HepG2 (cell line): ENCODE results near the gene LONP1. TPM values are rescaled to one million over a fixed set of nuclear protein-coding genes. Genes with fewer than 3 reads are reported as not detected.

Experiments
- AGO1 ChIP-seq: fragments of 200-400 bp; formaldehyde crosslinking; IDR thresholded peaks from 2 replicates; pipeline ENCODE4 v1.6.1; 2017; ENCODE audit warnings: mild to moderate bottlenecking, low read depth, low read length, moderate library complexity; ENCODE audit not compliant: poor library complexity, severe bottlenecking
- ATF5 ChIP-seq: sonication (generic); formaldehyde crosslinking; IDR thresholded peaks from 2 replicates; pipeline ENCODE4 v1.4.0; 2020; ENCODE audit warnings: mild to moderate bottlenecking, low read depth, missing genetic modification reagents
- BCL6 ChIP-seq: IDR thresholded peaks from 2 replicates; pipeline ENCODE4 v1.6.1; 2016; ENCODE audit warnings: missing genetic modification reagents, missing compliant biosample characterization
- CCAR2 ChIP-seq: fragments of 200-400 bp; formaldehyde crosslinking; optimal IDR thresholded peaks from 2 replicates; pipeline ENCODE3; 2018; ENCODE audit warnings: low read depth, mild to moderate bottlenecking, low read length, moderate library complexity
- FOXA1 ChIP-seq, 2 experiments: fragments of 450-650 bp in 1 of 2; sonication (generic) in 1 of 2; formaldehyde crosslinking in 1 of 2; IDR thresholded peaks; 2 replicates each; pipeline versions ENCODE4 v1.4.0 to v1.6.1; 2016 to 2020; ENCODE audit warnings: missing genetic modification reagents in 1 of 2
- GABPA ChIP-seq, 2 experiments: IDR thresholded peaks; 2 replicates each; pipeline ENCODE4 v1.6.1; 2011 to 2016; ENCODE audit warnings: low read depth in 2 of 2, low read length in 1 of 2, missing biosample characterization in 1 of 2, missing genetic modification characterization in 1 of 2
- MTF1 ChIP-seq: sonication (generic); formaldehyde crosslinking; IDR thresholded peaks from 2 replicates; pipeline ENCODE4 v1.5.0; 2020; ENCODE audit warnings: missing genetic modification reagents
- MYPOP ChIP-seq: sonication (generic); formaldehyde crosslinking; IDR thresholded peaks from 2 replicates; pipeline ENCODE4 v1.8.1; 2023; ENCODE audit warnings: mild to moderate bottlenecking, moderate library complexity, missing genetic modification reagents
- PHF20 ChIP-seq: sonication (generic); formaldehyde crosslinking; IDR thresholded peaks from 2 replicates; pipeline ENCODE4 v1.5.0; 2020; ENCODE audit warnings: mild to moderate bottlenecking, missing genetic modification reagents
- RBFOX2 ChIP-seq: fragments of 200-400 bp; formaldehyde crosslinking; IDR thresholded peaks from 2 replicates; pipeline ENCODE4 v1.6.1; 2017; ENCODE audit warnings: low read depth, mild to moderate bottlenecking, low read length
- SETDB1 ChIP-seq: sonication (generic); formaldehyde crosslinking; IDR thresholded peaks from 2 replicates; pipeline ENCODE4 v1.5.1; 2020; ENCODE audit warnings: missing genetic modification reagents, mild to moderate bottlenecking, borderline replicate concordance
- SP5 ChIP-seq: IDR thresholded peaks from 2 replicates; pipeline ENCODE4 v1.6.1; 2016; ENCODE audit warnings: low read depth, borderline replicate concordance
- TAF15 ChIP-seq: fragments of 200-400 bp; formaldehyde crosslinking; IDR thresholded peaks from one replicate; pipeline ENCODE4 v1.6.1; 2018; ENCODE audit warnings: mild to moderate bottlenecking, low read depth, low read length; ENCODE audit not compliant: poor library complexity, severe bottlenecking
- ZC3H13 ChIP-seq: sonication (generic); formaldehyde crosslinking; IDR thresholded peaks from 2 replicates; pipeline ENCODE4 v1.8.1; 2023; ENCODE audit warnings: mild to moderate bottlenecking, missing genetic modification reagents, moderate library complexity
- polyA plus RNA-seq, 8 experiments: library from polyadenylated mRNA; depleted of rRNA in 3 of 8; stranded (reverse) in 7 of 8; unstranded in 1 of 8; fragments of >200 nt; fragmentation: Illumina TruSeq in 4 of 8; extraction: Trizol in 4 of 8; gene quantifications; 2 replicates each; pipeline versions ENCODE4 v1.2.1 to v1.2.3, GENCODE V29; 2011 to 2016; ENCODE audit warnings: low read depth in 4 of 8, missing spikeins in 1 of 8, mixed read lengths in 1 of 8; ENCODE audit not compliant: insufficient read depth in 1 of 8
- total RNA-seq, 5 experiments: library from RNA; depleted of rRNA; stranded (reverse); fragments of >200 nt; fragmentation: Illumina TruSeq; extraction: Trizol; gene quantifications; 2 replicates each; pipeline ENCODE4 v1.2.3, GENCODE V29; 2016; ENCODE audit warnings: low read depth in 1 of 5
- TF ChIP-seq, protein P1 (sequence below): sonication (generic); formaldehyde crosslinking; IDR thresholded peaks from 2 replicates; pipeline ENCODE4 v1.9.0; 2022; ENCODE audit warnings: missing genetic modification reagents, mild to moderate bottlenecking, borderline replicate concordance
- TF ChIP-seq, protein P2 (sequence below): sonication (generic); formaldehyde crosslinking; conservative IDR thresholded peaks from 2 replicates; pipeline ENCODE4 v1.4.0; 2020; ENCODE audit warnings: missing genetic modification reagents

The LONP1 gene
- total and polyA plus RNA-seq, 2 of the 13 experiments (the other 11 are each of a cell fraction or from before 2014, with no cell fraction given), result 59.5 to 76.8 TPM

DNA sequence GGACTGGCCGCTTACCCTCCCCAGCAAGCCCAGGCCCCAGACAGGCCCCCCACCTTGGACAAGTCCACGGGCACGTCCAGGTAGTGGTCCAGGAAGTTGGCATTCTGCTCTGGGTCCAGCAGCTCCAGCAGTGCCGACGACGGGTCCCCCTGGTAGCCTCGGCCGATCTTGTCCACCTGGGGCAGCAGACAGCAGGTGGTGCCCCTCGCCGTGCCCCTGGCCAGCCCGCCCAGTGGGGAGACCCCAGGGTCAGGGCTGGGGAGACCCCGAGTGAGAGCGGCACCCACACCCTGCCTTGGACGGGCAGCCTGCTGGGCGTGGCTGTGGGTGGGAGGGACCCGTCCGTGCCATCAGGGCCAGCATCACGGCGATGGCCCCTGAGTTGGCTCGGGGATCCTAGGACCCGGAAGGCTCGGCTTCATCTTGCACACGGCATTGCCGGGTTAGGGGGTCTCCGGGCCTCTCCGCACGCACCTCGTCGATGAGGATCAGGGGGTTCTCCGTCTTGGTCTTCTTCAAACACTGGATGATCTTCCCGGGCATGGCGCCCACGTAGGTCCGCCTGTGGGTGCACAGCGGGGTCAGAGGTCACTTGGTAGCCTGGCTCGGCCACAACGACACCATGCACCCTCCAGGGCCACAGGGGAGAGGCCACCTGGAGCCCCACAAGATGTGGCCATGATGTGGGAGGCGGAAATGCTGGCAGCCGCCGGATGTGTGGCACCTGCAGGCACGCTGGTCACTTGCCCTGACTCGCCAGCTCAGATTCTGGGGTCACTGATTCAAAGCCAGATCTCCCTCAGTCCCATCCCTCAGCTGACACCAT lies 23.5 kb downstream of the LONP1 start (continued):
- TF ChIP-seq RBFOX2 (peak; percentile 77), FOXA1 (IDR thresholded peaks at IDR 0.05) (no peak), FOXA1 (CRISPR knock-in tag; IDR thresholded peaks at IDR 0.05) (no peak), BCL6 (CRISPR knock-in tag) (no peak), ATF5 (CRISPR knock-in tag) (no peak), MTF1 (CRISPR knock-in tag) (no peak), AGO1 (peak; percentile 97), ZC3H13 (CRISPR knock-in tag) (0 out of 2 replicates have a peak, but pooled peaks have one; percentile 61), SP5 (CRISPR knock-in tag) (no peak), PHF20 (CRISPR knock-in tag) (no peak), TAF15 (no peak), SETDB1 (CRISPR knock-in tag) (no peak), CCAR2 (no peak), MYPOP (CRISPR knock-in tag) (no peak), GABPA (IDR thresholded peaks at IDR 0.05; ENCODE audit: low read depth, low read length) (no peak), GABPA (CRISPR knock-in tag; IDR thresholded peaks at IDR 0.05; ENCODE audit: low read depth) (no peak)
- TF ChIP-seq, protein P1, sequence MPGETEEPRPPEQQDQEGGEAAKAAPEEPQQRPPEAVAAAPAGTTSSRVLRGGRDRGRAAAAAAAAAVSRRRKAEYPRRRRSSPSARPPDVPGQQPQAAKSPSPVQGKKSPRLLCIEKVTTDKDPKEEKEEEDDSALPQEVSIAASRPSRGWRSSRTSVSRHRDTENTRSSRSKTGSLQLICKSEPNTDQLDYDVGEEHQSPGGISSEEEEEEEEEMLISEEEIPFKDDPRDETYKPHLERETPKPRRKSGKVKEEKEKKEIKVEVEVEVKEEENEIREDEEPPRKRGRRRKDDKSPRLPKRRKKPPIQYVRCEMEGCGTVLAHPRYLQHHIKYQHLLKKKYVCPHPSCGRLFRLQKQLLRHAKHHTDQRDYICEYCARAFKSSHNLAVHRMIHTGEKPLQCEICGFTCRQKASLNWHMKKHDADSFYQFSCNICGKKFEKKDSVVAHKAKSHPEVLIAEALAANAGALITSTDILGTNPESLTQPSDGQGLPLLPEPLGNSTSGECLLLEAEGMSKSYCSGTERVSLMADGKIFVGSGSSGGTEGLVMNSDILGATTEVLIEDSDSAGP, result no peak
- TF ChIP-seq, protein P2, sequence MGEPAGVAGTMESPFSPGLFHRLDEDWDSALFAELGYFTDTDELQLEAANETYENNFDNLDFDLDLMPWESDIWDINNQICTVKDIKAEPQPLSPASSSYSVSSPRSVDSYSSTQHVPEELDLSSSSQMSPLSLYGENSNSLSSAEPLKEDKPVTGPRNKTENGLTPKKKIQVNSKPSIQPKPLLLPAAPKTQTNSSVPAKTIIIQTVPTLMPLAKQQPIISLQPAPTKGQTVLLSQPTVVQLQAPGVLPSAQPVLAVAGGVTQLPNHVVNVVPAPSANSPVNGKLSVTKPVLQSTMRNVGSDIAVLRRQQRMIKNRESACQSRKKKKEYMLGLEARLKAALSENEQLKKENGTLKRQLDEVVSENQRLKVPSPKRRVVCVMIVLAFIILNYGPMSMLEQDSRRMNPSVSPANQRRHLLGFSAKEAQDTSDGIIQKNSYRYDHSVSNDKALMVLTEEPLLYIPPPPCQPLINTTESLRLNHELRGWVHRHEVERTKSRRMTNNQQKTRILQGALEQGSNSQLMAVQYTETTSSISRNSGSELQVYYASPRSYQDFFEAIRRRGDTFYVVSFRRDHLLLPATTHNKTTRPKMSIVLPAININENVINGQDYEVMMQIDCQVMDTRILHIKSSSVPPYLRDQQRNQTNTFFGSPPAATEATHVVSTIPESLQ, result no peak
